ENCODE results near the gene TTBK2. TPM values are rescaled to one million over a fixed set of nuclear protein-coding genes. Genes with fewer than 3 reads are reported as not detected.
A peak's percentile ranks its signal among the peaks of the same experiment; 100 is the strongest.

TTBK2 gene
- polyA plus RNA-seq, 4 donors, result 0.45 to 5.3 (median 1.4) TPM

DNA sequence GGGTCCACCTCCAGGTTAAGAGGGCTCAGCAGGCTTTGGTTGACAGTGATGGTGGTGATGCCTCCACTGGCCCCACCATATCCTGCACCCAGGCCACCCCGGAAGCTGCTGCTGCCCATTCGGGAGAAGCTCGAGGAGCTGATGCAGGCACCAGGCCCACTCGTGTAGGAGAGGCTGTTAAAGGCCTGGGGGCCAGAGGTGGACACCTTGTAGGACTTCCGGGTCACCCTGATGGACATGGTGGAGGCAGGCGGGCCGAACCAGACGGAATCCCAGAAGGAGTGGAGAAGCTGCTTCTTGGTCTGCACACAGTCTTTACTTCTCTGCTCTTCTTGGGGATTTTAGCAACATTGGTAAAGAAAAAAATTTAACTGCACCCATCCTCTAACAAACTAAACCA is 118.4 kb downstream of the TTBK2 start:
- WGBS, 3 donors, result 94 to 96% (median 95%) methylated on average over 8 of the region's 8 CpGs
- peaks cover 0 to 16% (median 0%) of the 10 kb centered on the region in 3 donors for H3K36me3 ChIP-seq (ENCODE audit: control insufficient read depth in 3 of 3, insufficient read depth in 2 of 3, low read depth in 1 of 3, low read length in 3 of 3)
- H3K27me3 ChIP-seq (ENCODE audit: control insufficient read depth in 3 of 3, insufficient read depth in 3 of 3, low read length in 3 of 3), result no peaks in the 10 kb centered on the region
- FAIRE-seq, result no peak
- H3K4me1 ChIP-seq (ENCODE audit: control insufficient read depth in 3 of 3, insufficient read depth in 2 of 3, low read depth in 1 of 3, low read length in 2 of 3), result no peaks in the 10 kb centered on the region
- no peaks in the 10 kb centered on the region for H3K9me3 ChIP-seq (ENCODE audit: control insufficient read depth in 2 of 2, insufficient read depth in 1 of 2, low read depth in 1 of 2, low read length in 1 of 2)
- DNase-seq, result no peak
- no peak overlapping the region for H3K4me3 ChIP-seq (ENCODE audit: low read depth in 1 of 3, low read length in 3 of 3)
- H3K27ac ChIP-seq (ENCODE audit: low read depth in 1 of 3, low read length in 2 of 3), result no peak overlapping the region

- FAIRE-seq, result no peak
These were observed 119.7 kb downstream of the TTBK2 start for GRCh38 chr15:42800731-42801474.

DNA sequence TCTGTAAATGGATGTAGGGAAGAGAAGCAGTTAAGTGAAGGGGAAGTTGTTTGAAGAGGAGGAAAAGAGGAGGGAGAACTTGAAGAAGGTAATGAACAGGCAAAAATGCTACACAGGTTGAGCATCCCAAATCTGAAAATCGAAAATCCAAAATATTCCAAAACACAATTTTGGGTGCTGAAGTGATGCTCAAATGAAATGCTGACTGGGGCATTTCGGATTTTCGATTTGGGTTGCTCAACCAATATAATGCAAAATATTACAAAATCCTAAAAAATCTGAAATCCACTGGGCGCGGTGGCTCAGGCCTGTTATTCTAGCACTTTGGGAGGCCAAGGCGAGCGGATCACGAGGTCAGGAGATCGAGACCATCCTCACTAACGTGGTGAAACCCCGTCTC is 121.8 kb downstream of the TTBK2 start:
- FAIRE-seq (no peak), DNase-seq (no peak)
- WGBS, 3 donors, result 95 to 97% (median 95%) methylated on average over 11 of the region's 11 CpGs
- Histone ChIP-seq H3K27me3 (ENCODE audit: control insufficient read depth in 3 of 3, insufficient read depth in 3 of 3, low read length in 3 of 3) (no peaks in the 10 kb centered on the region), H3K4me1 (ENCODE audit: control insufficient read depth in 3 of 3, insufficient read depth in 2 of 3, low read depth in 1 of 3, low read length in 2 of 3) (no peaks in the 10 kb centered on the region), H3K9me3 (ENCODE audit: control insufficient read depth in 2 of 2, insufficient read depth in 1 of 2, low read depth in 1 of 2, low read length in 1 of 2) (no peaks in the 10 kb centered on the region), H3K4me3 (ENCODE audit: low read depth in 1 of 3, low read length in 3 of 3) (no peak overlapping the region), H3K36me3 (ENCODE audit: control insufficient read depth in 3 of 3, insufficient read depth in 2 of 3, low read depth in 1 of 3, low read length in 3 of 3) (peaks cover 0 to 18% (median 0%) of the 10 kb centered on the region in 3 donors), H3K27ac (ENCODE audit: low read depth in 1 of 3, low read length in 2 of 3) (no peak overlapping the region)

More at GRCh38 chr15:42800731-42801474, 119.7 kb downstream of the TTBK2 start:
- H3K4me3 ChIP-seq (ENCODE audit: low read depth in 1 of 3, low read length in 3 of 3), result no peak overlapping the region
- no peaks in the 10 kb centered on the region for H3K9me3 ChIP-seq (ENCODE audit: control insufficient read depth in 2 of 2, insufficient read depth in 1 of 2, low read depth in 1 of 2, low read length in 1 of 2)
- DNase-seq, result no peak
- peaks cover 0 to 16% (median 0%) of the 10 kb centered on the region in 3 donors for H3K36me3 ChIP-seq (ENCODE audit: control insufficient read depth in 3 of 3, insufficient read depth in 2 of 3, low read depth in 1 of 3, low read length in 3 of 3)
- H3K27ac ChIP-seq (ENCODE audit: low read depth in 1 of 3, low read length in 2 of 3), result no peak overlapping the region
- no peaks in the 10 kb centered on the region for H3K27me3 ChIP-seq (ENCODE audit: control insufficient read depth in 3 of 3, insufficient read depth in 3 of 3, low read length in 3 of 3)
- H3K4me1 ChIP-seq (ENCODE audit: control insufficient read depth in 3 of 3, insufficient read depth in 2 of 3, low read depth in 1 of 3, low read length in 2 of 3), result no peaks in the 10 kb centered on the region
- WGBS, 3 donors, result 91 to 95% (median 94%) methylated on average over 22 of the region's 22 CpGs

DNA sequence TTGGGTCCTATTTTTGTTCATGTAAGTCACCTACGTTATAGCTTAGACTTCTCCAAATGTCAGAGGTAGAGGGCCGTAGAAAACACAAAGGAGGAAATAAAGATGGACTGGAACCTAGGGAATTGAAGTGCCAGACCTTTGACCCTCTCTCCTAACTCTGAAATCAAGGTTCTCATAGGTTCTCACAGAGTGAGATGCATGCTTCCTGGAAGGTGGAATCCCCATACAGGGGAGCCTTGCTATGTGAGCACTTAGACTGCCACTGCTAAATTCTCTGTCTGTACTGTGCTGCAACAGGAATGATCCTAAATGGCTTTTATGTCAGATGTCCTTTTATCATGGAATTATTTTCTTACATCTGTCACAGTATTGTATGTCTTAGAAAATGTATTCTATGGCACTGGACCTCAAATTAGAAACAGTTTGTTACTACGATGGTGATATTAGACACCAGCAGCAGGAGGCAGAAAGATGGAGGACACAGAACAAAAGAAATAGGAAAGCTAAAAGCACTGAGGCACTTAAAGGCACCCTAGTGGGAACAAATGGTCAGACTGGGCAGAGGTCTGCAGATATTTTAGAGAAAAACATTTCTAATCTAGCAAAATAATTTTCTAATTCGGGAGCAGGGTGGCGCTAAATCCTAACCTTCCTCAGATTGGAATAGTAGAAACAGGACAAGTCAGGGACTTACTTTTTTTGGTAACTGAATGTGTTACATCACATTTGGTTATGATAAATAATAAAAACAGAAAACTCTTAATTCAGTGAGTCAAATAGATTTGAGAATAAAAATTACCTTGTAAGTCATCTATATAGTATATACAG is 123.4 kb downstream of the TTBK2 start:
- WGBS, 3 donors, result 83 to 84% (median 84%) methylated on average over 5 of the region's 5 CpGs
- Histone ChIP-seq H3K4me1 (ENCODE audit: control insufficient read depth in 3 of 3, insufficient read depth in 2 of 3, low read depth in 1 of 3, low read length in 2 of 3) (no peaks in the 10 kb centered on the region), H3K9me3 (ENCODE audit: control insufficient read depth in 2 of 2, insufficient read depth in 1 of 2, low read depth in 1 of 2, low read length in 1 of 2) (no peaks in the 10 kb centered on the region), H3K4me3 (ENCODE audit: low read depth in 1 of 3, low read length in 3 of 3) (no peak overlapping the region), H3K27ac (ENCODE audit: low read depth in 1 of 3, low read length in 2 of 3) (no peak overlapping the region), H3K36me3 (ENCODE audit: control insufficient read depth in 3 of 3, insufficient read depth in 2 of 3, low read depth in 1 of 3, low read length in 3 of 3) (peaks cover 0 to 19% (median 0%) of the 10 kb centered on the region in 3 donors), H3K27me3 (ENCODE audit: control insufficient read depth in 3 of 3, insufficient read depth in 3 of 3, low read length in 3 of 3) (no peaks in the 10 kb centered on the region)
- DNase-seq (peak in 1 of 2 donors; percentile 26), FAIRE-seq (no peak)

DNA sequence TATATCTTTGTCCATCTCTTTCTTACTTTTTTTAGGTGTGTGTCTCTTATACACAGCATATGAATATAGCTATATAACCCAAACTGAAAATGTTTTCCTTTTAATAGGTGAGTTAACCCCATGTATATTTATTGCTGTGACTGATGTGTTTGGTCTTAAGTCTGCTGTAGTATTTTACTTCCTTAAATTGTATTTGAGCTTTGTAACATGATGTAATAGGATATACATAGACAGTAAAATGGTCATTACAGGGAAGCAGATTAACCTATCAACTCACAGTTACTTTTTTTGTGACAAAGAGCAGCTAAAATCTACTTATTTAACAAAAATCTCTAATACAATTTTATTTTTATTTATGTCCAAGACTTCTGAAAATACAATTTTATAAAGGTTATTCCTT is 131.9 kb downstream of the TTBK2 start:
- no peak for FAIRE-seq
- no peak for DNase-seq
- peaks cover 0 to 7% (median 0%) of the 10 kb centered on the region in 3 donors for H3K36me3 ChIP-seq (ENCODE audit: control insufficient read depth in 3 of 3, insufficient read depth in 2 of 3, low read depth in 1 of 3, low read length in 3 of 3)
- no peak overlapping the region for H3K4me3 ChIP-seq (ENCODE audit: low read depth in 1 of 3, low read length in 3 of 3)
- no peaks in the 10 kb centered on the region for H3K27me3 ChIP-seq (ENCODE audit: control insufficient read depth in 3 of 3, insufficient read depth in 3 of 3, low read length in 3 of 3)
- no peaks in the 10 kb centered on the region for H3K9me3 ChIP-seq (ENCODE audit: control insufficient read depth in 2 of 2, insufficient read depth in 1 of 2, low read depth in 1 of 2, low read length in 1 of 2)
- no peaks in the 10 kb centered on the region for H3K4me1 ChIP-seq (ENCODE audit: control insufficient read depth in 3 of 3, insufficient read depth in 2 of 3, low read depth in 1 of 3, low read length in 2 of 3)
- no peak overlapping the region for H3K27ac ChIP-seq (ENCODE audit: low read depth in 1 of 3, low read length in 2 of 3)

GRCh38 chr15:42786978-42787377 is 133.6 kb downstream of the TTBK2 start:
- Histone ChIP-seq H3K4me1 (ENCODE audit: control insufficient read depth in 3 of 3, insufficient read depth in 2 of 3, low read depth in 1 of 3, low read length in 2 of 3) (no peaks in the 10 kb centered on the region), H3K27ac (ENCODE audit: low read depth in 1 of 3, low read length in 2 of 3) (no peak overlapping the region), H3K9me3 (ENCODE audit: control insufficient read depth in 2 of 2, insufficient read depth in 1 of 2, low read depth in 1 of 2, low read length in 1 of 2) (no peaks in the 10 kb centered on the region), H3K36me3 (ENCODE audit: control insufficient read depth in 3 of 3, insufficient read depth in 2 of 3, low read depth in 1 of 3, low read length in 3 of 3) (peaks cover 0 to 4% (median 0%) of the 10 kb centered on the region in 3 donors), H3K27me3 (ENCODE audit: control insufficient read depth in 3 of 3, insufficient read depth in 3 of 3, low read length in 3 of 3) (no peaks in the 10 kb centered on the region), H3K4me3 (ENCODE audit: low read depth in 1 of 3, low read length in 3 of 3) (no peak overlapping the region)
- WGBS, 3 donors, result 93 to 94% (median 94%) methylated on average over 5 of the region's 5 CpGs
- no peak for FAIRE-seq
- DNase-seq, result no peak

DNA sequence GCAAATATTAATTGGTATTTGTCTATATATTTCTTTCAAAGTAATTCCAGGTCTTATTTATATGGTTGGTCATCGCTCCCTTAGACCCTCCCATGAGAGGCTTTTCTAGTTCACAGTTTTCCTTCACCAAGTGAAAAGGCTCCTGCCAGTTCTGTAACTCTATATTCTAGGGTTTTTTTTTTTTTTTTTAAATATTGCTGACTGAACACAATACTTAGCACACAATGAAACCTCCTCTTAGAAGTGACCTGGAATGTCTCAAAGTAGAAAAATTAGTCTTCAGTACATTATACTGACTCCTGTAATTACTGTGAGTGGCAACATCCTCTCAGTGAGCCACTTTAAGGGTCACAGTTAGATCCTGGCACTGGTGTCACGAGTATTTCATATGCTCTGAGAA is 135.0 kb downstream of the TTBK2 start:
- H3K4me3 ChIP-seq (ENCODE audit: low read depth in 1 of 3, low read length in 3 of 3), result no peak overlapping the region
- no peaks in the 10 kb centered on the region for H3K27me3 ChIP-seq (ENCODE audit: control insufficient read depth in 3 of 3, insufficient read depth in 3 of 3, low read length in 3 of 3)
- DNase-seq (no peak), FAIRE-seq (no peak)
- WGBS, 3 donors, result 95 to 98% (median 96%) methylated on average over 2 of the region's 2 CpGs
- no peaks in the 10 kb centered on the region for H3K36me3 ChIP-seq (ENCODE audit: control insufficient read depth in 3 of 3, insufficient read depth in 2 of 3, low read depth in 1 of 3, low read length in 3 of 3)
- H3K9me3 ChIP-seq (ENCODE audit: control insufficient read depth in 2 of 2, insufficient read depth in 1 of 2, low read depth in 1 of 2, low read length in 1 of 2), result no peaks in the 10 kb centered on the region
- H3K4me1 ChIP-seq (ENCODE audit: control insufficient read depth in 3 of 3, insufficient read depth in 2 of 3, low read depth in 1 of 3, low read length in 2 of 3), result no peaks in the 10 kb centered on the region
- no peak overlapping the region for H3K27ac ChIP-seq (ENCODE audit: low read depth in 1 of 3, low read length in 2 of 3)

GRCh38 chr15:42784705-42785104 is 135.9 kb downstream of the TTBK2 start:
- no peak overlapping the region for H3K27ac ChIP-seq (ENCODE audit: low read depth in 1 of 3, low read length in 2 of 3)
- H3K9me3 ChIP-seq (ENCODE audit: control insufficient read depth in 2 of 2, insufficient read depth in 1 of 2, low read depth in 1 of 2, low read length in 1 of 2), result no peaks in the 10 kb centered on the region
- no peaks in the 10 kb centered on the region for H3K27me3 ChIP-seq (ENCODE audit: control insufficient read depth in 3 of 3, insufficient read depth in 3 of 3, low read length in 3 of 3)
- WGBS, 3 donors, result 92 to 100% (median 96%) methylated on average over 1 of the region's 1 CpG
- FAIRE-seq, result no peak
- DNase-seq, result no peak
- H3K36me3 ChIP-seq (ENCODE audit: control insufficient read depth in 3 of 3, insufficient read depth in 2 of 3, low read depth in 1 of 3, low read length in 3 of 3), result no peaks in the 10 kb centered on the region
- no peaks in the 10 kb centered on the region for H3K4me1 ChIP-seq (ENCODE audit: control insufficient read depth in 3 of 3, insufficient read depth in 2 of 3, low read depth in 1 of 3, low read length in 2 of 3)
- H3K4me3 ChIP-seq (ENCODE audit: low read depth in 1 of 3, low read length in 3 of 3), result no peak overlapping the region
